ENCODE results near the gene PAK3.

Gene PAK3

GRCh38 chrX:111165902-111166301 is 69.9 kb downstream of the PAK3 start:
- Histone ChIP-seq H2AK5ac (ENCODE audit: low read length, severe bottlenecking) (no peak overlapping the region), H4K8ac (ENCODE audit: low read length) (no peak overlapping the region), H3K9me3 (ENCODE audit: control insufficient read depth, low read length) (no peaks in the 10 kb centered on the region), H3K79me1 (replicated peaks; ENCODE audit: low read length, poor library complexity, severe bottlenecking) (no peaks in the 10 kb centered on the region), H3K18ac (ENCODE audit: low read depth in 1 of 2, low read length in 2 of 2) (no peak overlapping the region), H3K27me3 (ENCODE audit: control insufficient read depth in 1 of 2, insufficient read depth in 1 of 2, low read length in 2 of 2) (peaks cover 0 to 11% of the 10 kb centered on the region in 2 experiments), H3K36me3 (ENCODE audit: control insufficient read depth in 1 of 2, insufficient read depth in 2 of 2, low read depth in 1 of 2, low read length in 2 of 2) (no peaks in the 10 kb centered on the region), H3K4ac (ENCODE audit: low read depth in 1 of 2, low read length in 2 of 2) (no peak overlapping the region), H2BK120ac (ENCODE audit: low read depth, low read length) (no peak overlapping the region), H2BK15ac (ENCODE audit: low read depth, poor library complexity, severe bottlenecking) (no peak overlapping the region), H3K23ac (ENCODE audit: low read length in 2 of 2) (no peak overlapping the region), H2BK12ac (ENCODE audit: low read length in 2 of 2) (no peak overlapping the region), H3K4me1 (ENCODE audit: control insufficient read depth, insufficient read depth, low read depth, low read length) (no peaks in the 10 kb centered on the region), H3K9ac (ENCODE audit: low read length) (no peak overlapping the region), H3K14ac (ENCODE audit: low read length in 2 of 2) (no peak overlapping the region), H2BK5ac (ENCODE audit: low read depth, low read length, poor library complexity, severe bottlenecking) (no peak overlapping the region), H4K91ac (ENCODE audit: low read length) (no peak overlapping the region), H3K27ac (ENCODE audit: low read length, poor library complexity, severe bottlenecking) (no peak overlapping the region), H2AFZ (ENCODE audit: low read depth, low read length) (no peak overlapping the region), H3K4me2 (ENCODE audit: low read length, poor library complexity, severe bottlenecking) (no peak overlapping the region), H3K4me3 (ENCODE audit: insufficient read depth in 1 of 2, low read depth in 1 of 2, low read length in 2 of 2) (no peak overlapping the region)
- 100% methylated on average over 1 of the region's 1 CpG for WGBS
- no peak for DNase-seq

DNA sequence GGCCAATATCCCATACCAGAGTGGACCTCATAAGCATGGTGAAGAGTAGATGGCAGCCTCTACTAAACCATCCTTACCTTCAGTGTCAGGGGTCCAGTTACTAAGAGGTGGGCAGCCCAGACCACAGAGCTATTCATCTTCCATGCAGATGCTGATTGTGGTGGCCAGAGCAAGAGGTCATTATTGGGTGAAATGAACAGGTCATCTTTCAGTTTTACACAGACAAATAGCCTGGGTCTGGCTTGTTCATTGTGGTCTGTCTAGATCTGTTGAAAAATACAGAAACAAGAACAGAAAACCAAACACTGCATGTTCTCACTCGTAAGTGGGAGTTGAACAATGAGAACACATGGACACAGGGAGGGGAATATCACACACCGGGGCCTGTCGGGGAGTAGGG is 71.3 kb downstream of the PAK3 start:
- no CpG with 5 or more reads among the region's 3 CpGs for WGBS

DNA sequence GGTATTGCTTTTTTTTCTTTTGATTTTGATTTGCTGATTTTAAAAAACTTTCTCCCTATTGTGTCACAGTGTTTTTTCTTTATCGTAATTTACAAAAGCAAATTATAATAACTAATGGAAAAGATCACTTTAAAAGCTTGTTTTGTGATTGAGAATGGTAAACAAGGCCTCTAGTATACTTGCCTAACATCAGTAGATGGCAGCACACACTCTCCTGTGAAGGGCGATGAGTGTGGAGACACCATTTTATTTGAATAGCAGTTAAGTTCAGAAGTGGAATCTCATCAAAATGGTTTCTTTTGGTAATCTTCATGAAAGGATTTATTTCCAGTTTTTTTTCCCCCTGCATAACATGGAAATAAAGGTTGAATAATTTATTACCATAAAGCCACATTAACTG is 72.3 kb downstream of the PAK3 start:
- H3K4me3 ChIP-seq (ENCODE audit: insufficient read depth in 1 of 2, low read depth in 1 of 2, low read length in 2 of 2), result no peak overlapping the region
- no peak overlapping the region for H2BK15ac ChIP-seq (ENCODE audit: low read depth, poor library complexity, severe bottlenecking)
- peak; percentile 24 for DNase-seq
- H2AFZ ChIP-seq (ENCODE audit: low read depth, low read length), result no peak overlapping the region
- H3K14ac ChIP-seq (ENCODE audit: low read length in 2 of 2), result no peak overlapping the region
- H2AK5ac ChIP-seq (ENCODE audit: low read length, severe bottlenecking), result no peak overlapping the region
- H4K91ac ChIP-seq (ENCODE audit: low read length), result no peak overlapping the region
- no peak overlapping the region for H2BK5ac ChIP-seq (ENCODE audit: low read depth, low read length, poor library complexity, severe bottlenecking)
- no peak overlapping the region for H3K4me2 ChIP-seq (ENCODE audit: low read length, poor library complexity, severe bottlenecking)
- H3K9me3 ChIP-seq (ENCODE audit: control insufficient read depth, low read length), result no peaks in the 10 kb centered on the region
- no peak overlapping the region for H3K23ac ChIP-seq (ENCODE audit: low read length in 2 of 2)
- H3K4ac ChIP-seq (ENCODE audit: low read depth in 1 of 2, low read length in 2 of 2), result no peak overlapping the region
- H3K36me3 ChIP-seq (ENCODE audit: control insufficient read depth in 1 of 2, insufficient read depth in 2 of 2, low read depth in 1 of 2, low read length in 2 of 2), result no peaks in the 10 kb centered on the region
- no CpG with 5 or more reads among the region's 2 CpGs for WGBS
- H2BK12ac ChIP-seq (ENCODE audit: low read length in 2 of 2), result no peak overlapping the region
- H3K9ac ChIP-seq (ENCODE audit: low read length), result no peak overlapping the region
- H3K27ac ChIP-seq (ENCODE audit: low read length, poor library complexity, severe bottlenecking), result no peak overlapping the region
- H3K27me3 ChIP-seq (ENCODE audit: control insufficient read depth in 1 of 2, insufficient read depth in 1 of 2, low read length in 2 of 2), result peaks cover 0 to 10% of the 10 kb centered on the region in 2 experiments
- no peaks in the 10 kb centered on the region for H3K79me1 ChIP-seq (replicated peaks; ENCODE audit: low read length, poor library complexity, severe bottlenecking)
- no peak overlapping the region for H4K8ac ChIP-seq (ENCODE audit: low read length)
- H3K4me1 ChIP-seq (ENCODE audit: control insufficient read depth, insufficient read depth, low read depth, low read length), result no peaks in the 10 kb centered on the region
- no peak overlapping the region for H2BK120ac ChIP-seq (ENCODE audit: low read depth, low read length)
- no peak overlapping the region for H3K18ac ChIP-seq (ENCODE audit: low read depth in 1 of 2, low read length in 2 of 2)

More for the DNA sequence above, 71.3 kb downstream of the PAK3 start:
- Histone ChIP-seq H3K27me3 (ENCODE audit: control insufficient read depth in 1 of 2, insufficient read depth in 1 of 2, low read length in 2 of 2) (peaks cover 0 to 8% of the 10 kb centered on the region in 2 experiments), H3K4me3 (ENCODE audit: insufficient read depth in 1 of 2, low read depth in 1 of 2, low read length in 2 of 2) (no peak overlapping the region), H4K91ac (ENCODE audit: low read length) (no peak overlapping the region), H3K14ac (ENCODE audit: low read length in 2 of 2) (no peak overlapping the region), H2BK15ac (ENCODE audit: low read depth, poor library complexity, severe bottlenecking) (no peak overlapping the region), H3K4me1 (ENCODE audit: control insufficient read depth, insufficient read depth, low read depth, low read length) (no peaks in the 10 kb centered on the region), H3K27ac (ENCODE audit: low read length, poor library complexity, severe bottlenecking) (no peak overlapping the region), H3K9ac (ENCODE audit: low read length) (no peak overlapping the region), H3K18ac (ENCODE audit: low read depth in 1 of 2, low read length in 2 of 2) (no peak overlapping the region), H3K4me2 (ENCODE audit: low read length, poor library complexity, severe bottlenecking) (no peak overlapping the region), H2BK5ac (ENCODE audit: low read depth, low read length, poor library complexity, severe bottlenecking) (no peak overlapping the region), H2AK5ac (ENCODE audit: low read length, severe bottlenecking) (no peak overlapping the region), H3K23ac (ENCODE audit: low read length in 2 of 2) (no peak overlapping the region), H3K4ac (ENCODE audit: low read depth in 1 of 2, low read length in 2 of 2) (no peak overlapping the region), H3K36me3 (ENCODE audit: control insufficient read depth in 1 of 2, insufficient read depth in 2 of 2, low read depth in 1 of 2, low read length in 2 of 2) (no peaks in the 10 kb centered on the region), H2BK12ac (ENCODE audit: low read length in 2 of 2) (no peak overlapping the region), H3K79me1 (replicated peaks; ENCODE audit: low read length, poor library complexity, severe bottlenecking) (no peaks in the 10 kb centered on the region), H2BK120ac (ENCODE audit: low read depth, low read length) (no peak overlapping the region), H4K8ac (ENCODE audit: low read length) (no peak overlapping the region), H2AFZ (ENCODE audit: low read depth, low read length) (no peak overlapping the region), H3K9me3 (ENCODE audit: control insufficient read depth, low read length) (no peaks in the 10 kb centered on the region)
- DNase-seq, result no peak

- H3K9me3 ChIP-seq (ENCODE audit: control insufficient read depth, low read length), result no peaks in the 10 kb centered on the region
- H2AK5ac ChIP-seq (ENCODE audit: low read length, severe bottlenecking), result no peak overlapping the region
- H4K8ac ChIP-seq (ENCODE audit: low read length), result no peak overlapping the region
- H3K14ac ChIP-seq (ENCODE audit: low read length in 2 of 2), result no peak overlapping the region
- no peak overlapping the region for H2AFZ ChIP-seq (ENCODE audit: low read depth, low read length)
- H3K27ac ChIP-seq (ENCODE audit: low read length, poor library complexity, severe bottlenecking), result no peak overlapping the region
- H3K18ac ChIP-seq (ENCODE audit: low read depth in 1 of 2, low read length in 2 of 2), result no peak overlapping the region
- 93% methylated on average over 1 of the region's 2 CpGs for WGBS
- no peak overlapping the region for H2BK12ac ChIP-seq (ENCODE audit: low read length in 2 of 2)
- no peak for DNase-seq
- no peak overlapping the region for H3K4me3 ChIP-seq (ENCODE audit: insufficient read depth in 1 of 2, low read depth in 1 of 2, low read length in 2 of 2)
- no peak overlapping the region for H2BK5ac ChIP-seq (ENCODE audit: low read depth, low read length, poor library complexity, severe bottlenecking)
- no peak overlapping the region for H2BK120ac ChIP-seq (ENCODE audit: low read depth, low read length)
- no peak overlapping the region for H3K23ac ChIP-seq (ENCODE audit: low read length in 2 of 2)
- H3K79me1 ChIP-seq (replicated peaks; ENCODE audit: low read length, poor library complexity, severe bottlenecking), result no peaks in the 10 kb centered on the region
- H3K9ac ChIP-seq (ENCODE audit: low read length), result no peak overlapping the region
- no peaks in the 10 kb centered on the region for H3K36me3 ChIP-seq (ENCODE audit: control insufficient read depth in 1 of 2, insufficient read depth in 2 of 2, low read depth in 1 of 2, low read length in 2 of 2)
- H2BK15ac ChIP-seq (ENCODE audit: low read depth, poor library complexity, severe bottlenecking), result no peak overlapping the region
- H4K91ac ChIP-seq (ENCODE audit: low read length), result no peak overlapping the region
- no peak overlapping the region for H3K4ac ChIP-seq (ENCODE audit: low read depth in 1 of 2, low read length in 2 of 2)
- H3K4me2 ChIP-seq (ENCODE audit: low read length, poor library complexity, severe bottlenecking), result no peak overlapping the region
- peaks cover 0 to 12% of the 10 kb centered on the region in 2 experiments for H3K27me3 ChIP-seq (ENCODE audit: control insufficient read depth in 1 of 2, insufficient read depth in 1 of 2, low read length in 2 of 2)
- H3K4me1 ChIP-seq (ENCODE audit: control insufficient read depth, insufficient read depth, low read depth, low read length), result no peaks in the 10 kb centered on the region
Measured at GRCh38 chrX:111169141-111169540, 73.2 kb downstream of the PAK3 start.
